Ishikawa (cell line): ENCODE results near the gene NKD2.

ENCODE experiments used
- FOXM1 ChIP-seq: IDR thresholded peaks from 2 replicates; pipeline ENCODE4 v1.6.1; 2012; ENCODE audit warnings: low read depth, borderline replicate concordance
- MAX ChIP-seq: IDR thresholded peaks from 2 replicates; pipeline ENCODE4 v1.6.1; 2012
- YY1 ChIP-seq: IDR thresholded peaks from 2 replicates; pipeline ENCODE4 v1.6.1; 2012; ENCODE audit warnings: low read depth

- TF ChIP-seq FOXM1 (no peak), MAX (no peak), YY1 (no peak)
Measured at GRCh38 chr5:1065891-1066650, 57.5 kb downstream of the NKD2 start.
